AG09309 (cell line): Measurements from ENCODE around the gene SNX1.

Experiments
- DNase-seq: peaks from one replicate; pipeline ENCODE4 v3.0.0-alpha.2; 2010; ENCODE audit warnings: low read depth
- H3K4me3 ChIP-seq: 2 replicates; pipeline ENCODE4 v1.5.1; 2011; ENCODE audit warnings: mild to moderate bottlenecking, low read depth, low read length, moderate library complexity; ENCODE audit not compliant: control insufficient read depth
- CTCF ChIP-seq: IDR thresholded peaks from 2 replicates; pipeline ENCODE4 v1.5.1; 2011; ENCODE audit warnings: mild to moderate bottlenecking, low read depth, low read length, inconsistent platforms; ENCODE audit not compliant: insufficient read depth, control insufficient read depth; ENCODE audit errors: missing control alignments

SNX1 gene

GRCh38 chr15:64082757-64083156, 13.0 kb upstream of the SNX1 start:
- H3K4me3 ChIP-seq, result no peak overlapping the region
- DNase-seq, result no peak
- TF ChIP-seq CTCF, result no peak

GRCh38 chr15:64089543-64090280, 6.1 kb upstream of the SNX1 start:
- no peak overlapping the region for H3K4me3 ChIP-seq
- TF ChIP-seq CTCF, result no peak
- no peak for DNase-seq

- H3K4me3 ChIP-seq, result no peak overlapping the region
- no peak for DNase-seq
- no peak for TF ChIP-seq CTCF
Measured at GRCh38 chr15:64090527-64090926, 5.3 kb upstream of the SNX1 start.

GRCh38 chr15:64092075-64092820, 3.5 kb upstream of the SNX1 start:
- DNase-seq, result no peak
- no peak overlapping the region for H3K4me3 ChIP-seq
- TF ChIP-seq CTCF, result no peak

GRCh38 chr15:64092864-64093626, 2.7 kb upstream of the SNX1 start:
- peak overlapping the region; percentile 72 for H3K4me3 ChIP-seq
- no peak for DNase-seq
- peak; percentile 6 for TF ChIP-seq CTCF

GRCh38 chr15:64093627-64094417, 2.0 kb upstream of the SNX1 start, which contains the start of gene CIAO2A:
TSS of gene CIAO2A (minus strand) at chr15:64093838. CDS start at chr15:64093768, 70 bp downstream.
- DNase-seq, result peak; percentile 92
- TF ChIP-seq CTCF, result no peak
- peak within 1 kb of the TSS; percentile 72 for H3K4me3 ChIP-seq
